ENCODE data around the gene OSMR. TPM values are rescaled to one million over a fixed set of nuclear protein-coding genes. Genes with fewer than 3 reads are reported as not detected.

OSMR gene
- total RNA-seq: 0.04 TPM in 1 of 2 replicates, not detected in the other

DNA sequence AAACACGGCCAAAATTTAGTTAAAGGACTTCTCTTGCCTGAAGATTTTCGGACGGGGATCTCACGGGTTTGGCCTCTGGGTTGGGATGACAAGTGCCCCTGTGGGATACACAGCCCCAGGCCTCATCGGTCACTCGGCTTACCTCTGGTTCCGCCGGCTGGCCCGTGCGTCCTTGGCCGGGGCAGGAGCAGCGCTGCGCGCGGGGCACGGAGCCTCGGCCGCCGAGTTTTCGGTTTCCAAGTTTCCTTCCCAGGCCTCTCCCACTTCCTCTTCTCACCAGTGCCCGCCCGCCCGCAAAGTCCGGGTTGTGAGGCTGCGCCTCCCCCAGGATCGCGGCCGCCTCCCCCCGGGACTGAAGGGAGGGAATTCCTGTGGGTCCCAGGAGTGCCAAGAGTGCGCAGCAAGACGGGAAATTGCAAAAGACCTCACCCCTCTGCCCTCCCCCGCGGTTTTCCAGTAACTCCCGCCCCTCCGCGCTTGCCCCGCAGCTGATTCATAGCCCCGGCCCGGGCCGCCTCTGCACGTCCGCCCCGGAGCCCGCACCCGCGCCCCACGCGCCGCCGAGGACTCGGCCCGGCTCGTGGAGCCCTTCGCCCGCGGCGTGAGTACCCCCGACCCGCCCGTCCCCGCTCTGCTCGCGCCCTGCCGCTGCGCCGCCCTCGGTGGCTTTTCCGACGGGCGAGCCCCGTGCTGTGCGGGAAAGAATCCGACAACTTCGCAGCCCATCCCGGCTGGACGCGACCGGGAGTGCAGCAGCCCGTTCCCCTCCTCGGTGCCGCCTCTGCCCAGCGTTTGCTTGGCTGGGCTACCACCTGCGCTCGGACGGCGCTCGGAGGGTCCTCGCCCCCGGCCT lies at the start of gene OSMR:
OSMR (plus strand) TSS at position 487 of the 853 bp plus-strand sequence. CDS start 23,033 bp downstream, outside the sequence.
- Mint-ChIP-seq H3K9me3 (no peaks in the 10 kb centered on the region), H3K27me3 (peaks cover 41% of the 10 kb centered on the region), H3K4me3 (peak within 1 kb of the TSS; percentile 24), H3K27ac (no peak within 1 kb of the TSS), H3K4me1 (peaks cover 7% of the 10 kb centered on the region), H3K36me3 (ENCODE audit: low read depth) (no peaks in the 10 kb centered on the region)
- intact Hi-C loops (cut with micrococcal nuclease): no loop called here
- no peak for TF ChIP-seq CTCF (IDR thresholded peaks at IDR 0.05)
- ATAC-seq (ENCODE audit: low read depth) (no peak), DNase-seq (no peak)
- ChIA-PET POLR2A (no interaction called here), CTCF (no interaction called here)

- no peak for TF ChIP-seq CTCF (IDR thresholded peaks at IDR 0.05)
- ATAC-seq (ENCODE audit: low read depth) (no peak), DNase-seq (no peak)
- CTCF ChIA-PET: no interaction called here
- Mint-ChIP-seq H3K36me3 (ENCODE audit: low read depth) (no peaks in the 10 kb centered on the region), H3K27me3 (peaks cover 1% of the 10 kb centered on the region), H3K27ac (no peak overlapping the region), H3K4me3 (no peak overlapping the region), H3K9me3 (no peaks in the 10 kb centered on the region), H3K4me1 (no peaks in the 10 kb centered on the region)
- POLR2A ChIA-PET: no interaction called here
- intact Hi-C loops (cut with micrococcal nuclease): no loop called here
These were observed 49.1 kb upstream of the OSMR start for GRCh38 chr5:38796742-38797108.

DNA sequence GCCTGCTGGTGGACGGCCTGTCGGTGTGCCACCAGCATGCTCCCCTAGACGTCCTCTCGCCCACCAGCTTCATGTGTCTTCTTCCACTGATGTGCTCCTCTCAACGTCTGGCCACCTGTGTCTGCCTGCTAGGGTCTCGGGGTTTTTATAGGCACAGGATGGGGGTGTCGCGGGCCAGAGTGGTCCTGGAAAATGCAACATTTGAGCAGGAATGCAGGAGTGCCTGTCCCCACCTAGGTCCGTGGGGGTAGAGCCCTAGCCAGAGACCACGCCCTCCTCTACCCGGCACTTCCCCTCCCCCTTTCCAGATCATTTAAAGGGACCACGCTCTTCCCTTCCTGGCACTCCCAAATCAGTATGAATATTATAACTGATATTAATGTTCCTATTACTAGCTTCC lies 48.0 kb upstream of the OSMR start:
- intact Hi-C loops (cut with micrococcal nuclease): no loop called here
- Mint-ChIP-seq H3K36me3 (ENCODE audit: low read depth) (no peaks in the 10 kb centered on the region), H3K4me1 (no peaks in the 10 kb centered on the region), H3K27ac (no peak overlapping the region), H3K4me3 (no peak overlapping the region), H3K27me3 (peaks cover 1% of the 10 kb centered on the region), H3K9me3 (no peaks in the 10 kb centered on the region)
- no peak for TF ChIP-seq CTCF (IDR thresholded peaks at IDR 0.05)
- ChIA-PET POLR2A (no interaction called here), CTCF (no interaction called here)
- ATAC-seq (ENCODE audit: low read depth) (no peak), DNase-seq (no peak)

- Mint-ChIP-seq H3K4me3 (no peak overlapping the region), H3K36me3 (ENCODE audit: low read depth) (no peaks in the 10 kb centered on the region), H3K9me3 (no peaks in the 10 kb centered on the region), H3K4me1 (no peaks in the 10 kb centered on the region), H3K27me3 (peaks cover 1% of the 10 kb centered on the region), H3K27ac (no peak overlapping the region)
- POLR2A ChIA-PET: no interaction called here
- intact Hi-C loops (cut with micrococcal nuclease): no loop called here
- TF ChIP-seq CTCF (IDR thresholded peaks at IDR 0.05): no peak
- CTCF ChIA-PET: no interaction called here
- DNase-seq (no peak), ATAC-seq (ENCODE audit: low read depth) (no peak)
These were observed 46.0 kb upstream of the OSMR start for GRCh38 chr5:38799556-38800377.

DNA sequence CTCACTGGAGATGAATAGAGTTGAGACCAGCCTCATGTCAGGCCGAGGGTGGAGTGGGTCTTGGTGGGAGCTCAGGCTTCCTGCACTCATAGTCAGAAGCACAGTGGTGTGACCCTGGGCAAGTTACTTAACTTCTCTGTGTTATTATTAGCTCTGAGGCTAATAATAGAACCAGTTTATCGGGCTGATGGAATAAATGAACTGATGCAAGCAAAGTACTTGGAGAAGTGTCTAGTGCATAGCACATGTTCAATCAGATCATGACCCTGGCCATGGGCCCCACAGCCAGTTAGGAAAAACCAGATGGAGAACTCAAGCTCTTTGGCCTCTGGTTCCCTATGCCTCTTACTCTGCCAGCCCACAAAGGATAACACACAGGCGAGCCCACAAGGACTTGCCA lies 45.3 kb upstream of the OSMR start:
- Mint-ChIP-seq H3K36me3 (ENCODE audit: low read depth) (no peaks in the 10 kb centered on the region), H3K4me3 (no peak overlapping the region)
- CTCF ChIA-PET: no interaction called here

More for the DNA sequence above, 45.3 kb upstream of the OSMR start:
- Mint-ChIP-seq H3K27me3 (peaks cover under 1% of the 10 kb centered on the region), H3K9me3 (no peaks in the 10 kb centered on the region), H3K4me1 (no peaks in the 10 kb centered on the region), H3K27ac (no peak overlapping the region)
- POLR2A ChIA-PET: no interaction called here
- ATAC-seq (ENCODE audit: low read depth) (no peak), DNase-seq (no peak)
- intact Hi-C loops (cut with micrococcal nuclease): no loop called here
- no peak for TF ChIP-seq CTCF (IDR thresholded peaks at IDR 0.05)

Measured in activated B cell treated with CpG ODN at 0.5 μM for 24 hours (primary cell).